T-cell (primary cell): ENCODE data around the gene TOMM22. TPM values are rescaled to one million over a fixed set of nuclear protein-coding genes. Genes with fewer than 3 reads are reported as not detected.

ENCODE experiments used
- ATAC-seq, 4 experiments: fragments of 200-7000 bp in 3 of 4; fragments of 150-1000 bp in 1 of 4; cut with Tn5 transposase; replicated peaks in 1 of 4; 1 replicate in 3 of 4; 2 replicates in 1 of 4; pipeline ENCODE4 v1.10.0; 2021; ENCODE audit warnings: moderate library complexity in 3 of 4, mild to moderate bottlenecking in 2 of 4, moderate number of reproducible peaks in 1 of 4
- CTCF ChIA-PET, 2 donors: fragments of 300-600 bp; sonication (Branson Sonifier 250); formaldehyde crosslinking; loops; one replicate each; lab custom pipeline; 2022; ENCODE audit warnings: antibody characterized with exemption in 2 of 2; lab: Charles Lee
- POLR2A ChIA-PET, 2 donors: fragments of 300-600 bp; sonication (Branson Sonifier 250); formaldehyde crosslinking; loops; one replicate each; lab custom pipeline; 2022; ENCODE audit warnings: antibody characterized with exemption in 2 of 2; lab: Charles Lee
- DNase-seq, 35 experiments: peaks; one replicate each; pipeline versions ENCODE4 v3.0.0 to v3.0.0-alpha.2; 2013 to 2023
- H3K27ac ChIP-seq: one replicate; pipeline ENCODE4 v1.5.1; 2013; ENCODE audit warnings: low read length
- H3K27me3 ChIP-seq, 2 experiments: replicated peaks in 1 of 2; 1 replicate in 1 of 2; 2 replicates in 1 of 2; pipeline versions ENCODE4 v1.6.1 to v1.7.0; 2013; ENCODE audit warnings: low read length in 1 of 2, mixed read lengths in 1 of 2; ENCODE audit not compliant: control insufficient read depth in 2 of 2, insufficient read depth in 2 of 2; ENCODE audit errors: extremely low read depth in 1 of 2
- H3K36me3 ChIP-seq, 2 donors: 1 replicate in 1 of 2; 2 replicates in 1 of 2; pipeline versions ENCODE4 v1.6.1 to v1.7.0; 2013; ENCODE audit warnings: low read length in 1 of 2; ENCODE audit not compliant: control insufficient read depth in 2 of 2, insufficient read depth in 1 of 2; ENCODE audit errors: extremely low read depth in 1 of 2
- H3K4me1 ChIP-seq, 2 experiments: 1 replicate in 1 of 2; 2 replicates in 1 of 2; pipeline versions ENCODE4 v1.6.1 to v1.7.0; 2013; ENCODE audit warnings: low read length in 2 of 2, mixed read lengths in 1 of 2; ENCODE audit not compliant: insufficient read depth in 2 of 2, control insufficient read depth in 1 of 2; ENCODE audit errors: extremely low read depth in 1 of 2
- H3K4me3 ChIP-seq, 2 donors: 1 replicate in 1 of 2; 2 replicates in 1 of 2; pipeline versions ENCODE4 v1.5.1 to v1.7.0; 2013; ENCODE audit warnings: mild to moderate bottlenecking in 2 of 2, low read length in 1 of 2, moderate library complexity in 1 of 2; ENCODE audit not compliant: control insufficient read depth in 1 of 2; ENCODE audit errors: extremely low read depth in 1 of 2
- H3K9me3 ChIP-seq: 2 replicates; pipeline ENCODE4 v1.7.0; 2013
- H3K27ac Mint-ChIP-seq, 2 donors: one replicate each; pipeline ENCODE4 v1.8.0; 2020 to 2021; ENCODE audit warnings: mild to moderate bottlenecking in 2 of 2, mixed read lengths in 2 of 2
- H3K27me3 Mint-ChIP-seq, 2 donors: one replicate each; pipeline ENCODE4 v1.8.0; 2021 to 2022; ENCODE audit warnings: mixed read lengths in 2 of 2
- H3K36me3 Mint-ChIP-seq: one replicate; pipeline ENCODE4 v1.8.0; 2021; ENCODE audit warnings: mixed read lengths
- H3K4me1 Mint-ChIP-seq, 3 donors: one replicate each; pipeline ENCODE4 v1.8.0; 2020 to 2022; ENCODE audit warnings: mixed read lengths in 3 of 3, mild to moderate bottlenecking in 1 of 3
- H3K4me3 Mint-ChIP-seq, 3 donors: one replicate each; pipeline ENCODE4 v1.8.0; 2020 to 2022; ENCODE audit warnings: mild to moderate bottlenecking in 3 of 3, mixed read lengths in 3 of 3, moderate library complexity in 3 of 3
- H3K9me3 Mint-ChIP-seq, 3 donors: one replicate each; pipeline ENCODE4 v1.8.0; 2020 to 2022; ENCODE audit warnings: mixed read lengths in 3 of 3
- WGBS: methylation state at CpG from one replicate; pipeline ENCODE4 v1.1.5; 2013; ENCODE audit warnings: missing lambda C conversion rate; ENCODE audit not compliant: insufficient coverage; 5-methylcytosine and 5-hydroxymethylcytosine counted together
- total RNA-seq, 35 experiments: library from RNA in 6 of 35; stranded (reverse) in 6 of 35; fragments of 120-200 nt in 1 of 35; gene quantifications; one replicate each; pipeline versions ENCODE4 v1.2.1 to v1.2.4 and lab custom pipeline; 2013 to 2026

The TOMM22 gene
- total RNA-seq, 5 donors from 2014 or later (not counting 1 experiment from before 2014, with no cell fraction given): 52.4 to 58.1 (median 53.3) TPM

GRCh38 chr22:38731703-38732161, 50.0 kb downstream of the TOMM22 start:
- Histone ChIP-seq H3K4me1 (peaks cover 0 to 69% of the 10 kb centered on the region in 2 experiments), H3K4me3 (no peak overlapping the region), H3K27me3 (no peaks in the 10 kb centered on the region), H3K36me3 (peaks cover 47 to 80% of the 10 kb centered on the region in 2 donors), H3K27ac (peak overlapping the region; percentile 28), H3K9me3 (no peaks in the 10 kb centered on the region)
- DNase-seq: no peak
- H3K9me3 Mint-ChIP-seq: no peaks in the 10 kb centered on the region
- 100% methylated on average over 3 of the region's 6 CpGs for WGBS
- peaks cover 36 to 53% (median 48%) of the 10 kb centered on the region in 3 donors for H3K4me1 Mint-ChIP-seq
- H3K36me3 Mint-ChIP-seq: peaks cover 47% of the 10 kb centered on the region
- peak in 3 of 4 experiments; percentile 2 to 8 (median 4) for ATAC-seq
- POLR2A ChIA-PET: interaction anchor here in 1 of 2 donors (0.7 kb wide), 1 partner anchor 17 kb away, joined by 3 read pairs; no protein-coding TSS in a partner anchor
- H3K27ac Mint-ChIP-seq: peak overlapping the region; percentile 82 to 89
- H3K27me3 Mint-ChIP-seq: peaks cover 0 to 1% of the 10 kb centered on the region in 2 donors
- CTCF ChIA-PET: interaction anchor here in 1 of 2 donors (0.6 to 1.3 kb wide), 2 partner anchors 26 to 37 kb away, joined by 3 read pairs; no protein-coding TSS in a partner anchor
- H3K4me3 Mint-ChIP-seq: peak overlapping the region in 1 of 3 donors; percentile 31

DNA sequence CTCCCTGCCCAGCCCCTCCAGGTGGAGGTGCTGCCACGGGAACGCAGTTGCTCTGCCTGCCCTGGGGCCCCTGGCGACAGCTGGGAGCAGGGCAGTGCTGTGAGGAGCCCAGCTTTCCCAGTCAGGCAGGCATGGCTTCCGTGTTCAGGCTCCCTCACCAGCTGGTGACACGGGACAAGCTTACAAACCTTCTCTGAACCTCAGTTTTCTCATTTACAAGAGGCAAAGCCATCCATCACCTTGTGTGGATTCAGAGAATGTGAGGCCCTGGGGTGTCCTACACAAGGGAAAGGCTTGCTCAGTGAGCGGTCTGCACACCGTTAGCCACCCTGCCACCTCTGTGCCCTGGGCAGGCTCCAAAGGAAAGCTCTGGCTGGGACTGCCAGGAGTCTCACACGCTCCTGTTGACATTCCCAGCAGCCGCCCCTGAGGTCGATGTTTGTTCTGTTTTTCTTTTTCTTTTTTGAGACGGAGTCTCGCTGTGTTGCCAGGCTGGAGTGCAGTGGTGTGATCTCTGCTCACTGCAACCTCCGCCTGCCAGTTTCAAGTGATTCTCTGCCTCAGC, 50.6 kb downstream of the TOMM22 start:
- H3K9me3 ChIP-seq: no peaks in the 10 kb centered on the region
- H3K27ac ChIP-seq: peak overlapping the region; percentile 28
- WGBS: 88% methylated on average over 11 of the region's 13 CpGs
- peak overlapping the region in 1 of 3 donors; percentile 31 for H3K4me3 Mint-ChIP-seq
- peaks cover 0 to 75% of the 10 kb centered on the region in 2 experiments for H3K4me1 ChIP-seq
- no peak for ATAC-seq
- H3K36me3 ChIP-seq: peaks cover 44 to 80% of the 10 kb centered on the region in 2 donors
- H3K27ac Mint-ChIP-seq: peak overlapping the region; percentile 83 to 89
- no peak overlapping the region for H3K4me3 ChIP-seq
- no peaks in the 10 kb centered on the region for H3K9me3 Mint-ChIP-seq
- ChIA-PET POLR2A (no interaction called here), CTCF (interaction anchor here (0.7 to 1.3 kb wide), 3 partner anchors 8 to 34 kb away, joined by 3 to 7 read pairs (median 3); no protein-coding TSS in a partner anchor)
- no peaks in the 10 kb centered on the region for H3K27me3 ChIP-seq
- DNase-seq: no peak
- H3K4me1 Mint-ChIP-seq: peaks cover 41 to 59% (median 53%) of the 10 kb centered on the region in 3 donors
- H3K36me3 Mint-ChIP-seq: peaks cover 47% of the 10 kb centered on the region
- peaks cover 0 to 1% of the 10 kb centered on the region in 2 donors for H3K27me3 Mint-ChIP-seq

- Mint-ChIP-seq H3K4me1 (peaks cover 50 to 67% (median 63%) of the 10 kb centered on the region in 3 donors), H3K36me3 (peaks cover 49% of the 10 kb centered on the region), H3K4me3 (no peak overlapping the region), H3K27me3 (peaks cover 0 to 1% of the 10 kb centered on the region in 2 donors), H3K9me3 (no peaks in the 10 kb centered on the region), H3K27ac (peak overlapping the region; percentile 83 to 89)
- no peaks in the 10 kb centered on the region for H3K9me3 ChIP-seq
- H3K27ac ChIP-seq: no peak overlapping the region
- DNase-seq: peak in 26 of 35 experiments; percentile 25 to 70 (median 46)
- 70% methylated on average over 2 of the region's 4 CpGs for WGBS
- peak; percentile 42 to 59 (median 50) for ATAC-seq
- no peaks in the 10 kb centered on the region for H3K27me3 ChIP-seq
- peaks cover 44 to 80% of the 10 kb centered on the region in 2 donors for H3K36me3 ChIP-seq
- POLR2A ChIA-PET: interaction anchor here in 1 of 2 donors (0.6 kb wide), 1 partner anchor 14 kb away, joined by 3 read pairs; no protein-coding TSS in a partner anchor
- H3K4me1 ChIP-seq: peaks cover 0 to 85% of the 10 kb centered on the region in 2 experiments
- CTCF ChIA-PET: interaction anchor here (0.6 to 1.8 kb wide), 4 partner anchors 9 to 614 kb away, joined by 3 to 6 read pairs (median 3); no protein-coding TSS in a partner anchor
- no peak overlapping the region for H3K4me3 ChIP-seq
Observed at GRCh38 chr22:38733329-38733723, 51.6 kb downstream of the TOMM22 start.

DNA sequence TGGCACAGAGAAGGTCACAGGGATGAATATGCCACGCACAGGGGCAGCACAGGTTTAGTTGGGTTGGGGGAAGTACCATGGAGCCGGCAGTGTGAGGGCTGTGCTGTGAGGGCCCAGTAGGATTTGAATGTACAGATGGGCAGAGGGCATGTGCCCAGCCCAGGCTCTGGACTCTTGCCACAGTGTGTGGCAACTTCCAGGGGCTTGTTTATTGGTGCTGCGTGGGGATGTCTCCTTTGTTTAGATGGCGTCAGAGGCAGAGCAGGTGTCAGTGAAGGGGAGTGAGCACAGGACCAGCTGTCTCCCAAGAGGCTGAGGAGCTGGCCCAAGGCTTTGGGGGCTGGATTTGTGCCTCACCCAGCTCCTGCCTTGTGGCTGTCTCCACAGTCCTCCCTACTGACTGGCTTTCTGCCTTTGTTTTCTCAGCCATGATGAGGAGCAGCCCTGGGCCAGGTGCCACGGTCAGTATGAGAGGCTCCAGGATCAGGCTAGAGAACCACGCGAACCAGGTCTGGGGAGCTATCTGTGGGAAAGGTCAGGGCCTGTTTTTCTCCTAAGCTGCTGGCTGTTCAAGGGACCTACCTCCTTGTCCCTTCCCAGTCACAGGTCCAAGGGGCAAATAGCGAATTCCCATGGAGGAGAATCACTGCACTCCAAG, 52.1 kb downstream of the TOMM22 start:
- POLR2A ChIA-PET: interaction anchor here in 1 of 2 donors (0.6 to 1.5 kb wide), 2 partner anchors 9 to 14 kb away, joined by 3 read pairs; no protein-coding TSS in a partner anchor
- Histone ChIP-seq H3K36me3 (peaks cover 45 to 80% of the 10 kb centered on the region in 2 donors), H3K27me3 (no peaks in the 10 kb centered on the region), H3K27ac (no peak overlapping the region), H3K4me3 (no peak overlapping the region), H3K4me1 (peaks cover 0 to 86% of the 10 kb centered on the region in 2 experiments), H3K9me3 (no peaks in the 10 kb centered on the region)
- peaks cover 51 to 67% (median 66%) of the 10 kb centered on the region in 3 donors for H3K4me1 Mint-ChIP-seq
- ATAC-seq (peak; percentile 2 to 15 (median 15)), DNase-seq (no peak)
- WGBS: 69% methylated on average over 6 of the region's 8 CpGs
- peak overlapping the region; percentile 83 to 89 for H3K27ac Mint-ChIP-seq
- CTCF ChIA-PET: interaction anchor here (0.6 to 1.8 kb wide), 7 partner anchors 9 to 613 kb away, joined by 3 to 6 read pairs (median 3); no protein-coding TSS in a partner anchor
- peaks cover 46% of the 10 kb centered on the region for H3K36me3 Mint-ChIP-seq
- H3K27me3 Mint-ChIP-seq: peaks cover 0 to 1% of the 10 kb centered on the region in 2 donors
- no peaks in the 10 kb centered on the region for H3K9me3 Mint-ChIP-seq
- peak overlapping the region in 1 of 3 donors; percentile 5 for H3K4me3 Mint-ChIP-seq

- H3K4me1 ChIP-seq: peaks cover 0 to 91% of the 10 kb centered on the region in 2 experiments
- H3K27me3 Mint-ChIP-seq: peaks cover 0 to 1% of the 10 kb centered on the region in 2 donors
- peak overlapping the region; percentile 83 to 89 for H3K27ac Mint-ChIP-seq
- CTCF ChIA-PET: interaction anchor here (0.5 to 1.8 kb wide), 6 partner anchors 10 to 51 kb away, joined by 3 to 6 read pairs (median 4); no protein-coding TSS in a partner anchor
- DNase-seq: no peak
- H3K4me1 Mint-ChIP-seq: peaks cover 54 to 69% (median 67%) of the 10 kb centered on the region in 3 donors
- H3K9me3 ChIP-seq: no peaks in the 10 kb centered on the region
- H3K9me3 Mint-ChIP-seq: no peaks in the 10 kb centered on the region
- no peak overlapping the region for H3K27ac ChIP-seq
- H3K4me3 ChIP-seq: no peak overlapping the region
- H3K36me3 Mint-ChIP-seq: peaks cover 42% of the 10 kb centered on the region
- peak overlapping the region in 1 of 3 donors; percentile 5 for H3K4me3 Mint-ChIP-seq
- ATAC-seq: no peak
- WGBS: 88% methylated on average over 6 of the region's 13 CpGs
- POLR2A ChIA-PET: interaction anchor here (0.5 to 1.5 kb wide), 3 partner anchors 10 to 50 kb away, joined by 3 to 7 read pairs (median 3); no protein-coding TSS in a partner anchor
- no peaks in the 10 kb centered on the region for H3K27me3 ChIP-seq
- H3K36me3 ChIP-seq: peaks cover 48 to 80% of the 10 kb centered on the region in 2 donors
Observed at GRCh38 chr22:38734421-38735100, 52.8 kb downstream of the TOMM22 start.
